GM21367 (cell line): ENCODE data around the gene SPRYD3.
"Not testable (repeated sequence)": the region's sequence is repeated elsewhere in the genome, so short reads cannot be mapped to it uniquely, and the experiment has no call there.

Source experiments
- ATAC-seq: cut with Tn5 transposase; IDR thresholded peaks from one replicate; pipeline ENCODE4 v1.9.1; 2021; ENCODE audit not compliant: unreplicated experiment

The SPRYD3 gene

GRCh38 chr12:53102883-53103807 lies 24.0 kb upstream of the SPRYD3 start, which contains the start of gene SOAT2:
SOAT2 (plus strand) TSS chr12:53103486; CDS start chr12:53103578, 92 bp downstream.
- ATAC-seq, result no peak

GRCh38 chr12:53101931-53102781 lies 23.0 kb upstream of the SPRYD3 start:
- ATAC-seq, result no peak

- ATAC-seq, result no peak
Measured at GRCh38 chr12:53101266-53101665, 22.1 kb upstream of the SPRYD3 start.

GRCh38 chr12:53100466-53101151 lies 21.4 kb upstream of the SPRYD3 start:
- no peak for ATAC-seq

- ATAC-seq, result no peak
Measured at GRCh38 chr12:53099071-53099882, 20.1 kb upstream of the SPRYD3 start.

- ATAC-seq, result no peak
Measured at GRCh38 chr12:53098354-53098981, 19.3 kb upstream of the SPRYD3 start.

- ATAC-seq, result no peak
Measured at GRCh38 chr12:53097564-53098353, 18.6 kb upstream of the SPRYD3 start, which contains the start of gene IGFBP6. IGFBP6 (plus strand) TSS chr12:53097667; CDS start chr12:53097718, 51 bp downstream.

GRCh38 chr12:53097207-53097563 lies 18.0 kb upstream of the SPRYD3 start:
- ATAC-seq, result no peak

GRCh38 chr12:53096759-53097158 lies 17.6 kb upstream of the SPRYD3 start:
- no peak for ATAC-seq

- no peak for ATAC-seq
Measured at GRCh38 chr12:53096089-53096741, 17.0 kb upstream of the SPRYD3 start.

- ATAC-seq, result not testable (repeated sequence)
Measured at GRCh38 chr12:53095596-53095895, 16.4 kb upstream of the SPRYD3 start.

GRCh38 chr12:53094796-53095595 lies 15.8 kb upstream of the SPRYD3 start:
- not testable (repeated sequence) for ATAC-seq

GRCh38 chr12:53094394-53094787 lies 15.2 kb upstream of the SPRYD3 start:
- ATAC-seq, result no peak

GRCh38 chr12:53093777-53094393 lies 14.7 kb upstream of the SPRYD3 start:
- ATAC-seq, result no peak

- ATAC-seq, result no peak
Measured at GRCh38 chr12:53091756-53092155, 12.6 kb upstream of the SPRYD3 start.

- ATAC-seq, result no peak
Measured at GRCh38 chr12:53090554-53090953, 11.4 kb upstream of the SPRYD3 start.

GRCh38 chr12:53090105-53090504 lies 10.9 kb upstream of the SPRYD3 start:
- no peak for ATAC-seq
